Ramos (cell line): ENCODE measurements around the gene PCDHGB6.
"Not testable (repeated sequence)": the region's sequence is repeated elsewhere in the genome, so short reads cannot be mapped to it uniquely, and the experiment has no call there.

Experiments used
- in situ Hi-C: fragments of 300-500 bp; cut with MboI; formaldehyde crosslinking; loops from one replicate; pipeline ENCODE4 v1.14.3; 2022; ENCODE audit warnings: low sequenced_read_pairs; ENCODE audit not compliant: unreplicated experiment

The PCDHGB6 gene

GRCh38 chr5:141387557-141388311 is 20.1 kb upstream of the PCDHGB6 start, which contains the start of gene PCDHGB4:
TSS of gene PCDHGB4 (plus strand) at chr5:141387698. CDS start at chr5:141387885, 187 bp downstream.
- in situ Hi-C loops, result not testable (repeated sequence)

GRCh38 chr5:141388661-141389060 is 19.2 kb upstream of the PCDHGB6 start:
- in situ Hi-C loops, result no loop called here

GRCh38 chr5:141389153-141390042 is 18.4 kb upstream of the PCDHGB6 start:
- in situ Hi-C loops, result no loop called here

DNA sequence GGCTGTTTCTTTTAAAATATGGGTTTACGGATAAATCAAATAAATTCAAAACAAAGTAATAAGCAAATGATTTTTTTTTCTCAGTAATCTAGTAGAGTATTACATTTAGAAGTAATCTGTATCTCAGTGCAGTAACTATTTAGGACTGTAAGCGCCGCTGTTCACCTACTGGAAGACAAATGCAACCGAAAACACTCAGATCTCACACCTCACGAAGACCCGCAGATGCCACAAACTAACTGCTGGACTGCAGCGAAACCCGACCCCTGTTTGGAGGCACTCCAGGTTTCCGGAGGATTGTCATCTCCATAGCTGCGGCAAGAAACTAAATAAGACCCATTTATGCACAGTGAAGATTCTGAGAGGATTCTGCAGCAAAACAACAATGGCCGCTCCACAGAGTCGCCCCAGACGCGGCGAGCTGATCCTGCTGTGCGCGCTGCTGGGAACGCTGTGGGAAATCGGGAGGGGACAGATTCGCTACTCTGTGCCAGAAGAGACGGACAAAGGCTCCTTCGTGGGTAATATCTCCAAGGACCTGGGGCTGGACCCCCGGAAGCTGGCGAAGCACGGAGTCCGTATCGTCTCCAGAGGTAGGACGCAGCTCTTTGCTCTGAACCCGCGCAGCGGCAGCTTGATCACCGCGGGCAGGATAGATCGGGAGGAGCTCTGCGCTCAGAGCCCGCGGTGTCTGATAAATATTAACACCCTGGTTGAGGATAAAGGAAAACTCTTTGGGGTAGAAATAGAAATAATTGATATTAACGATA is 15.2 kb upstream of the PCDHGB6 start, which contains the start of gene PCDHGA8:
Gene PCDHGA8 (plus strand): TSS at position 205 of the 770 bp plus-strand sequence. CDS start 181 bp downstream, at position 386.
- in situ Hi-C loops, result no loop called here

GRCh38 chr5:141393267-141393666 is 14.6 kb upstream of the PCDHGB6 start:
- in situ Hi-C loops, result no loop called here

DNA sequence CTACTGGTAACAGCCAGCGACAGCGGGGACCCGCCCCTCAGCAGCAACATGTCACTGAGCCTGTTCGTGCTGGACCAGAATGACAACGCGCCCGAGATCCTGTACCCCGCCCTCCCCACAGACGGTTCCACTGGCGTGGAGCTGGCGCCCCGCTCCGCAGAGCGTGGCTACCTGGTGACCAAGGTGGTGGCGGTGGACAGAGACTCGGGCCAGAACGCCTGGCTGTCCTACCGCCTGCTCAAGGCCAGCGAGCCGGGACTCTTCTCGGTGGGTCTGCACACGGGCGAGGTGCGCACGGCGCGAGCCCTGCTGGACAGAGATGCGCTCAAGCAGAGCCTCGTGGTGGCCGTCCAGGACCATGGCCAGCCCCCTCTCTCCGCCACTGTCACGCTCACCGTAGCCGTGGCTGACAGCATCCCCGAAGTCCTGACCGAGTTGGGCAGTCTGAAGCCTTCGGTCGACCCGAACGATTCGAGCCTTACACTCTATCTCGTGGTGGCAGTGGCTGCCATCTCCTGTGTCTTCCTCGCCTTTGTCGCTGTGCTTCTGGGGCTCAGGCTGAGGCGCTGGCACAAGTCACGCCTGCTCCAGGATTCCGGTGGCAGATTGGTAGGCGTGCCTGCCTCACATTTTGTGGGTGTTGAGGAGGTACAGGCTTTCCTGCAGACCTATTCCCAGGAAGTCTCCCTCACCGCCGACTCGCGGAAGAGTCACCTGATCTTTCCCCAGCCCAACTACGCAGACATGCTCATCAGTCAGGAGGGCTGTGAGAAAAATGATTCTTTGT is 13.2 kb upstream of the PCDHGB6 start:
- in situ Hi-C loops, result not testable (repeated sequence)

DNA sequence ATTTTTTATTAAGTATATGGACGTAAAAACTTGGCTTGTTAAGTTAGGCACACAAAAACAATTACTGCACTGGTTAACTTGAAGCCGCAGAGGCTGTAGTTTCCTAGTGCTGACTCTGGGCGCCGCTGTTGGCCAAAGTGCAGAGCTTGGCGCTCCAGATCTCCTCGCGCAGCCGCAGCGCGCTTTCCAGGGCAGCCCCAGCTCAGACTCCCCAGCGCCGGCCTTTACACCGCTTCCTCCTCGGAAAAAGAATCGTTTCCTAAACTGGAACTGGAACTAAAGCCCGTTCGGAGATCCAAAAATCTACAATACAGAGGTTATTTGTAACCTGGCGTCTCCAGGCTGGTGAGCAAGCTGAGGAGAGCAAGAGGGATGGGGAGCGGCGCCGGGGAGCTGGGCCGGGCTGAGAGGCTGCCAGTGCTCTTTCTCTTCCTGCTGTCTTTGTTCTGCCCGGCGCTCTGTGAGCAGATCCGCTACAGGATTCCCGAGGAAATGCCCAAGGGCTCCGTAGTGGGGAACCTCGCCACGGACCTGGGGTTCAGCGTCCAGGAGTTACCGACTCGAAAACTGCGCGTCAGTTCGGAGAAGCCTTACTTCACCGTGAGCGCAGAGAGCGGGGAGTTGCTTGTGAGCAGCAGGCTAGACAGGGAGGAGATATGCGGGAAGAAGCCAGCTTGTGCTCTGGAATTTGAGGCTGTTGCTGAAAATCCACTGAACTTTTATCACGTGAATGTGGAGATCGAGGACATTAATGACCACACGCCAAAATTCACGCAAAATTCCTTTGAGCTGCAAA is 9.9 kb upstream of the PCDHGB6 start, which contains the start of gene PCDHGB5:
Gene PCDHGB5 (plus strand): TSS at position 192 of the 796 bp plus-strand sequence. CDS start 181 bp downstream, at position 373.
- in situ Hi-C loops, result not testable (repeated sequence)

GRCh38 chr5:141398608-141399007 is 9.2 kb upstream of the PCDHGB6 start:
- in situ Hi-C loops, result no loop called here

DNA sequence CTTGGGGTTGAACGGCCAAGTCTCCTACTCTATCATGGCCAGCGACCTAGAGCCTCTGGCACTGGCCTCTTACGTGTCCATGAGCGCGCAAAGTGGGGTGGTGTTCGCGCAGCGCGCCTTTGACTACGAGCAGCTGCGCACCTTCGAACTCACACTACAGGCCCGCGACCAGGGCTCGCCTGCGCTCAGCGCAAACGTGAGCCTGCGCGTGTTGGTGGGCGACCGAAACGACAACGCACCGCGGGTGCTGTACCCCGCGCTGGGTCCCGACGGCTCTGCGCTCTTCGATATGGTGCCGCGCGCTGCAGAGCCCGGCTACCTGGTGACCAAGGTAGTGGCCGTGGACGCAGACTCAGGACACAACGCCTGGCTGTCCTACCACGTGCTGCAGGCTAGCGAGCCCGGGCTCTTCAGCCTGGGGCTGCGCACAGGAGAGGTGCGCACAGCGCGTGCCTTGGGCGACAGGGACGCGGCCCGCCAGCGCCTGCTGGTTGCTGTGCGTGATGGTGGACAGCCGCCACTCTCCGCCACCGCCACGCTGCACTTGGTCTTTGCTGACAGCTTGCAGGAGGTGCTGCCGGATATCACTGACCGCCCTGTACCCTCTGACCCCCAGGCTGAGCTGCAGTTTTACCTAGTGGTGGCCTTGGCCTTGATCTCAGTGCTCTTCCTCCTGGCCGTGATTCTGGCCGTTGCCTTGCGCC is 8.1 kb upstream of the PCDHGB6 start:
- in situ Hi-C loops, result no loop called here

DNA sequence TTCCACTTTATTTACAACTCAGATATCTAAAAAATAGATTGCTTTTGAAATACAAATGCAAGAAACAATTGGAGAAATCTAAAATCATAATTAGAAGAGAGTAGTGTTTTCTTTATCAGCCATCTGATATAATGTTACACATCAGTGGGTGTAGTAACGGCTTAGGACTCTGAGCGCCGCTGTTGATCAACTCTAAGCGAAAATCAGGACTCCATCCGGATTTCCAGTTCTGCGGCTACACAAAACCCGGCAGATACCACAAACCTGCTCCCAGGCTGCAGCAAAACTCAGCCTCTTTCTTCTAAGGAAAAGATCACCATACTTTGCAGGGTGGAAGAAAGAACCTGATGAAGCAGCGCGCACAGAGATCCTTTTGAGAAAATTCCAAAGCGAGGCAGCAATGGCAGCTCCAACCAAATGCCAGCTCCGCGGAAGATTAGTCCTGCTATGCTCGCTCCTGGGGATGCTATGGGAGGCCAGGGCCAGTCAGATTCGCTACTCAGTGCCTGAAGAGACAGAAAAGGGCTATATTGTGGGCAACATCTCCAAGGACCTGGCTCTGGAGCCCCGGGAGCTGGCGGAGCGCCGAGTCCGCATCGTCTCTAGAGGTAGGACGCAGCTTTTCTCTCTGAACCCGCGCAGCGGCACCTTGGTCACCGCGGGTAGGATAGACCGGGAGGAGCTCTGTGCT is 5.1 kb upstream of the PCDHGB6 start, which contains the start of gene PCDHGA9:
Gene PCDHGA9 (plus strand): TSS at position 226 of the 691 bp plus-strand sequence. CDS start 175 bp downstream, at position 401.
- in situ Hi-C loops, result no loop called here

DNA sequence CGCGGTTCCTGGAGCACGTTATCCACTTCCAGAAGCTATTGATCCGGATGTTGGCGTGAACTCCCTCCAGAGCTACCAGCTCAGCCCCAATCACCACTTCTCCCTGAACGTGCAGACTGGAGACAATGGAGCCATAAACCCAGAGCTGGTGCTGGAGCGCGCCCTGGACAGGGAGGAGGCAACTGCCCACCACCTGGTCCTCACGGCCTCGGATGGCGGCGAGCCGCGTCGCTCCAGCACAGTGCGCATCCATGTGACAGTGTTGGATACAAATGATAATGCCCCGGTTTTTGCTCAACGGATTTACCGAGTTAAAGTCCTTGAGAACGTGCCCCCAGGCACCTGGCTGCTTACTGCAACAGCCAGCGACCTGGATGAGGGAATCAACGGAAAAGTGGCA is 4.4 kb upstream of the PCDHGB6 start:
- in situ Hi-C loops, result no loop called here

GRCh38 chr5:141409598-141410306 is 1.9 kb downstream of the PCDHGB6 start:
- in situ Hi-C loops, result no loop called here

DNA sequence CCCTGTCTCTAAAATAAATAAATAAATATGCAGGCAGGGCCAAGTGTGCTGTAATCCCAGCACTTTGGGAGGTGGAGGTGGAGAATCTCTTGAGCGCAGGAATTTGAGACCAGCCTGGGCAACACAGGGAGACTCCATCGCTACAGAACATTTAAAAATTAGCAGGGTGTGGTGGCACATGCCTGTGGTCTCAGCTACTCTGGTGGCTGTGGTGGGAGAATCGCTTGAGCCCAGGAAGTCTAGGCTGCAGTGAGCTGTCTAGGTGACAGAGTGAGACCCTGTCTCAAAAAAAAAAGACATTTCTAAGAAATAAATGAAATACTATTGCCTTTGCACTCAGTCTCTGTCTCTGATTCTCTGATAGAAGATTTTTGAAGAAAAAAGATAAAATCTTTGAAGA is 3.8 kb downstream of the PCDHGB6 start:
- in situ Hi-C loops, result no loop called here

DNA sequence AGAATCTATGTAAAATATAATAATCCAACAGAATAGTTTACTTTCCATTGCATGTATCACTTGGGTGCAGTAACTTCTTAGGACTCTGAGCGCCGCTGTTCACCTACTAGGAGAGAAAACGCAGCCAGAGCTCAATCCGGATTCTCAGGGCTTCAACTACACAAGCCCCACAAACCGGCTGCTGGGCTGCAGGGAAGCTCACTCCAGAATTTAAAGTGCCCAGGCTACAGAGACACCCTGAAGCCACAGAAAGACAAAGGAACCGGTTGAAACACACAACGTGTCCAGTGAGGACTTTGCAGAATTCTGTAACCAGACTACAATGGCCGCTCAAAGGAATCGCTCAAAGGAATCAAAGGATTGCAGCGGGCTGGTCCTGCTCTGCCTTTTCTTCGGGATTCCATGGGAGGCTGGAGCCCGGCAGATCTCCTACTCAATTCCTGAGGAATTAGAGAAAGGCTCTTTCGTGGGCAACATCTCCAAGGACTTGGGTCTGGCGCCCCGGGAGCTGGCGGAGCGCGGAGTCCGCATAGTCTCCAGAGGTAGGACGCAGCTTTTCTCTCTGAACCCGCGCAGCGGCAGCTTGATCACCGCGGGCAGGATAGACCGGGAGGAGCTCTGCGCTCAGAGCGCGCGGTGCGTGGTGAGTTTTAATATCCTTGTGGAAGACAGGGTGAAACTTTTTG is 5.2 kb downstream of the PCDHGB6 start, which contains the start of gene PCDHGA10:
Gene PCDHGA10 (plus strand): TSS at position 134 of the 686 bp plus-strand sequence. CDS start 189 bp downstream, at position 323.
- in situ Hi-C loops, result no loop called here

GRCh38 chr5:141413540-141414069 is 5.8 kb downstream of the PCDHGB6 start:
- in situ Hi-C loops, result no loop called here
